Activated CD4-positive, alpha-beta memory T cell treated with anti-CD3 and anti-CD28 coated beads, Interleukin-2, amount 10 ng/mL, durations not matched to agents 7 days and 5 days (primary cell): ENCODE measurements around the gene SDF4. TPM values are rescaled to one million over a fixed set of nuclear protein-coding genes. Genes with fewer than 3 reads are reported as not detected.

Experiments
- CTCF ChIA-PET: fragments of 350-600 bp; sonication (Branson Sonifier 250); formaldehyde crosslinking; loops from one replicate; lab custom pipeline; 2021; ENCODE audit warnings: antibody characterized with exemption, inconsistent platforms; lab: Charles Lee
- POLR2A ChIA-PET: fragments of 350-600 bp; sonication (Branson Sonifier 250); formaldehyde crosslinking; loops from one replicate; lab custom pipeline; 2021; ENCODE audit warnings: antibody characterized with exemption; lab: Charles Lee
- DNase-seq: peaks from one replicate; pipeline ENCODE4 v3.0.0-alpha.2; 2020
- H3K27ac Mint-ChIP-seq: one replicate; pipeline ENCODE4 v1.8.0; 2021; ENCODE audit warnings: mild to moderate bottlenecking, mixed read lengths
- H3K27me3 Mint-ChIP-seq: one replicate; pipeline ENCODE4 v1.8.0; 2021; ENCODE audit warnings: mixed read lengths
- H3K36me3 Mint-ChIP-seq: one replicate; pipeline ENCODE4 v1.8.0; 2021; ENCODE audit warnings: low read depth, mixed read lengths
- H3K4me1 Mint-ChIP-seq: one replicate; pipeline ENCODE4 v1.8.0; 2021; ENCODE audit warnings: mixed read lengths
- H3K4me3 Mint-ChIP-seq: one replicate; pipeline ENCODE4 v1.8.0; 2021; ENCODE audit warnings: mild to moderate bottlenecking, mixed read lengths
- H3K9me3 Mint-ChIP-seq: one replicate; pipeline ENCODE4 v1.8.0; 2021; ENCODE audit warnings: mixed read lengths
- total RNA-seq, 2 experiments: library from RNA; stranded (reverse); gene quantifications; one replicate each; pipeline ENCODE4 v1.2.3, GENCODE V29; 2021

SDF4 gene
- total RNA-seq, 2 experiments from 2014 or later = 181 TPM

GRCh38 chr1:1210726-1211540 lies 20.9 kb downstream of the SDF4 start:
- Mint-ChIP-seq H3K9me3 (no peaks in the 10 kb centered on the region), H3K4me3 (peak overlapping the region; percentile 52), H3K27ac (peak overlapping the region; percentile 65), H3K4me1 (peaks cover 59% of the 10 kb centered on the region), H3K36me3 (peaks cover 30% of the 10 kb centered on the region), H3K27me3 (no peaks in the 10 kb centered on the region)
- ChIA-PET POLR2A (interaction anchor here (2.1 kb wide), 1 partner anchor 21 kb away, joined by 9 read pairs; the partner anchor contains the start of genes B3GALT6 and SDF4), CTCF (no interaction called here)
- no peak for DNase-seq

DNA sequence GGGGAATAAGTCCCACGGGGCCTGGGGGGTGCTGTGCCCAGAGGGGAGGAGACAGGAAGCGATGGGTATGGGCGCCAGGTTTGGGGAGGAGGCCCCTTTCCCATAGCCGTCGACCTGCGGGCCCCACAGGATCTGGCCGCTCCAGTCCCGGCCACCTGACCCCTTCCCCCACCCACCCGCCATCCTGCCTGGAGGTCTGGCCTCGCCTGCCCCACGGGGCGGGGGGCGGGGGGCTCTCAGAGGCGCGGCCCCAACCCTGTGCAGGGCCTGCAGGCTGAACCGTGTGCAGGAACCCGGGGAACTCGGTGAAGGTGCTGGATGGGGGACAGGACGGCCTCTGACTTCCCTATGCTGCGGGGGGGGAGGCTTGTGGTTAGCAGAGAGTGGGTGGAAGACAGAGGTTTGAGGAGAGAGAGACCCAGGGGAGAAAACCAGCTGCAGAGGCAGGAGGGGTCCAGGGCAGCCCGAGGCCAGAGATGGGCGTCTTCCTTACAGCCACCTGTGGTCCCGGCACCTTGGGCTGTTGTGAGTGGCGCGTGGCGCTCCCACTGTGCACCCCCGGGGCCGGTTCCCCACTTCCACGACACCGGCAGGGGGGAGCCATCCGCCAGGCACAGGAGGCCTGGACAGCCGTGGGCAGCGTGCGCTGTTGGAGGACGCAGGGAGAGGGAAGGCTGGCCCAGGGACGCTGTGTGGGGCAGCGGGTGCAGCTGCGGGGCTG lies 22.9 kb downstream of the SDF4 start:
- Mint-ChIP-seq H3K36me3 (peaks cover 22% of the 10 kb centered on the region), H3K27me3 (no peaks in the 10 kb centered on the region), H3K27ac (peak overlapping the region; percentile 99), H3K4me3 (peak overlapping the region; percentile 82), H3K9me3 (no peaks in the 10 kb centered on the region), H3K4me1 (peaks cover 45% of the 10 kb centered on the region)
- peak; percentile 58 for DNase-seq
- CTCF ChIA-PET = interaction anchor here (1.1 to 1.4 kb wide), 2 partner anchors 22 to 51 kb away, joined by 3 to 4 read pairs; no protein-coding TSS in a partner anchor
- POLR2A ChIA-PET = interaction anchor here (1.4 to 4.5 kb wide), 5 partner anchors 8 to 190 kb away, joined by 5 to 65 read pairs (median 9); partner anchors contain the start of genes AGRN, B3GALT6 and SDF4

GRCh38 chr1:1207571-1207892 lies 24.3 kb downstream of the SDF4 start:
- H3K27ac Mint-ChIP-seq = peak overlapping the region; percentile 99
- POLR2A ChIA-PET = interaction anchor here (0.9 to 4.5 kb wide), 5 partner anchors 10 to 188 kb away, joined by 3 to 65 read pairs (median 7); partner anchors contain the start of genes AGRN and SDF4
- CTCF ChIA-PET = interaction anchor here (1.1 to 2.8 kb wide), 3 partner anchors 23 to 85 kb away, joined by 3 to 10 read pairs (median 4); no protein-coding TSS in a partner anchor
- peaks cover 43% of the 10 kb centered on the region for H3K4me1 Mint-ChIP-seq
- H3K4me3 Mint-ChIP-seq = peak overlapping the region; percentile 82
- H3K9me3 Mint-ChIP-seq = no peaks in the 10 kb centered on the region
- no peak for DNase-seq
- H3K36me3 Mint-ChIP-seq = peaks cover 22% of the 10 kb centered on the region
- no peaks in the 10 kb centered on the region for H3K27me3 Mint-ChIP-seq

- peak overlapping the region; percentile 78 for H3K27ac Mint-ChIP-seq
- H3K36me3 Mint-ChIP-seq = peaks cover 20% of the 10 kb centered on the region
- no peaks in the 10 kb centered on the region for H3K27me3 Mint-ChIP-seq
- no peaks in the 10 kb centered on the region for H3K9me3 Mint-ChIP-seq
- ChIA-PET POLR2A (interaction anchor here (0.9 to 4.5 kb wide), 5 partner anchors 10 to 188 kb away, joined by 3 to 65 read pairs (median 7); partner anchors contain the start of genes AGRN and SDF4), CTCF (interaction anchor here (2.8 kb wide), 1 partner anchor 85 kb away, joined by 10 read pairs; no protein-coding TSS in a partner anchor)
- DNase-seq = no peak
- H3K4me1 Mint-ChIP-seq = peaks cover 40% of the 10 kb centered on the region
- H3K4me3 Mint-ChIP-seq = peak overlapping the region; percentile 78
Observed at GRCh38 chr1:1206966-1207531, 24.8 kb downstream of the SDF4 start.

DNA sequence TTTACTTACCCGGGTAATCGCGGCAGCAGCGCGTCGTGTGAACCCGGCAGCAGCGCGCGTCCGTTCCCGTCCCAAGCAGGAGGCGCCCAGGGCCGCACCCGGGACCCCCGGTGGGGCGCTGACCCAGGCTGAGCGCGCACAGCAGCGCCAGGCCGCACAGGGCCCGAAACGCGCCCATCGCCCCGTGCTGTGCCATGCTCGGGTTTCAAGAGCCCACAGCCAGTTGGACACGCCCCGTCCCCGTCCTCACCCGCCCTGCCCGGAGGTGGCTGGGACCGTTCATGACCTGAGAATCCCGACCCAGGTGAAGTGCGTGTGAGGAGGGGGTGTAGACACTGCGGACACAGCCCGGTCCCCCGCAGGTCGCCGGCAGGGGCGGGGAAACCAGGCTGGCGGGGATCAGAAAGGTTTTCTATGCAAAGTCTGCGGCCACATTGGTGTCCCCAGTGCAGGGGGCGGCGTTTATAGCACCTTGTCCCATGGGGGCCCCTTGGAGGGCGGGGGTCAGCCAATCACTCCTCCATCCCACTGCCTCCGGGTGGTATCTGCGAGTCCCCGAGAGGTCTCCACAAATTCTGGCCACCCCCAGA lies 25.3 kb downstream of the SDF4 start, which contains the start of gene TNFRSF18:
Gene TNFRSF18, minus strand, starts transcription at position 217 of the 590 bp plus-strand sequence. Its CDS starts 21 bp downstream, at position 196.
- peaks cover 39% of the 10 kb centered on the region for H3K4me1 Mint-ChIP-seq
- H3K27me3 Mint-ChIP-seq = no peaks in the 10 kb centered on the region
- CTCF ChIA-PET = interaction anchor here (2.8 kb wide), 1 partner anchor 84 kb away, joined by 10 read pairs; no protein-coding TSS in a partner anchor

DNA sequence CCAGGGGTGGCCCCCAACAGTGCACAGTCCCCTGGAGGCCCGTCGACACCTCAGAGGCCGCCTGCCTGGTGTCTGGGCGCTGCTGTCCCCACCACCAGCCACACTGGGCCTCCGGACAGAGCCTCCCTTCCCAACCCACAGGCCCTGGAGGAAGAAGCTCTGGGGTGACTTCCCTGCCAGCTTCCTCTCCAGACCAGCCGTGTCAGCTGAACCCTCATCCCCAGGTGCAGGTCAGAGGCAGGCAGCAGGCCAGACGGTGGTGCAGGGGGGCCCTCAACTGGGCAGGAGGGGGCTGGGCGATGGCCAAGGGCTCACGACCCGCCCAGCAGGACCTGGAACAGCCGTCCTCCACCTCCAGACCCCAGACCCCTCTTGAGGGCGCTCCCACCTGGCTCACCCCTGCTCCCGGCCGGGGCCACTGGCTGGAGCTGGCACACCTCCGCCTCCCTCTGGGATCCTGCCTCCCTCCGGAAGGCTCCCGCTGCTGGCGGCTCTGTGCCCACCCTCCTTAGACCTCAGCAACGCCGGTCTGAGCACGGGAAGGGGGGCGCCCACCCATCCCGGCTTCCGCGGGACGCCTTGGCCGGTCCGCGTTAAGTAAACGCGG lies 25.9 kb downstream of the SDF4 start:
- Mint-ChIP-seq H3K4me3 (peak overlapping the region; percentile 78), H3K9me3 (no peaks in the 10 kb centered on the region), H3K4me1 (peaks cover 36% of the 10 kb centered on the region), H3K27ac (peak overlapping the region; percentile 78), H3K27me3 (no peaks in the 10 kb centered on the region), H3K36me3 (peaks cover 15% of the 10 kb centered on the region)
- POLR2A ChIA-PET = interaction anchor here (1.0 to 4.5 kb wide), 5 partner anchors 11 to 84 kb away, joined by 3 to 65 read pairs (median 4); no protein-coding TSS in a partner anchor
- DNase-seq = no peak
- CTCF ChIA-PET = interaction anchor here (2.8 kb wide), 1 partner anchor 84 kb away, joined by 10 read pairs; no protein-coding TSS in a partner anchor

More for the DNA sequence above, 25.3 kb downstream of the SDF4 start, which contains the start of gene TNFRSF18:
- DNase-seq = peak; percentile 62
- Mint-ChIP-seq H3K36me3 (peaks cover 18% of the 10 kb centered on the region), H3K9me3 (no peaks in the 10 kb centered on the region), H3K27ac (peak within 1 kb of the TSS; percentile 99), H3K4me3 (peak within 1 kb of the TSS; percentile 78)
- POLR2A ChIA-PET = interaction anchor here (0.9 to 4.5 kb wide), 6 partner anchors 11 to 168 kb away, joined by 3 to 65 read pairs (median 4); no protein-coding TSS in a partner anchor

DNA sequence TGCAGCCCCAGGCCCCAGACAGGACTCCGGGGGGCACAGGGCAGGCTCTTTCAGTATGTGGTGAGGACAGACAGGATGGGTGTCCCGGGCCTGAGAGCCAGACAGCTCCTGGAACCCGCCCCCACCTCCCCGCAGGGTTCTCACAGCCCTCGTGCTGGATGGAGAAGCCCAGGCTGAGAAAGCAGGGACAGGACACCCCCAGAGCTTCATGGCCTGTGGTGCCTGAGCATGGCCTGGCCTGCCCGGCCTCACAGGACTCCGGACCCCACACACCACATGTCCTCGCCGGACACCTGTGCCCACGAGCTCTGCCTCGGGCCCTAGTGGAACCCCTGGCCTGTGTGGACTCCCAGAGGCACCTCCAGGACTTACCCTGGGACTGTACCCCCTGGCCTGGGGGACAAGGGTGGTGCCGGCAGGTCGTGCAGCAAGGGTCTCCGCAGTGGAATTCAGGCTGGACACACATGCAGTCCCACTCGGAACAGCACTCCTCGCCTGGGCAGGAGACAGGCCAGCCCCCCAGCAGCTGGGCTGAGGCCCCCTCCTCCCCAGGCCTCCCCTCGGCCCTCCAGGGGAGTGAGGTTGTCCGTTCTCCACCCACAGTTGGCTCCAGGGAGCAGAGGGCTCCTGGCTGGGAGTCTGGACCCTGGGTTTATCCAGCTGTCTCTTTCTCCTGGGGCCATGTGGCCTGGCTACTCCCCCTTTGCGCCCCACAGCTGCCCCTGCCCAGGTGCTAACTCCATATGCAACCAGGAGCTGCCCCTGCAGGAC lies 26.6 kb downstream of the SDF4 start:
- DNase-seq = no peak

GRCh38 chr1:1204425-1204920 lies 27.3 kb downstream of the SDF4 start:
- POLR2A ChIA-PET = interaction anchor here (4.5 kb wide), 1 partner anchor 13 kb away, joined by 65 read pairs; no protein-coding TSS in a partner anchor
- Mint-ChIP-seq H3K27ac (peak overlapping the region; percentile 31), H3K4me3 (peak overlapping the region; percentile 47), H3K36me3 (peaks cover 2% of the 10 kb centered on the region), H3K27me3 (no peaks in the 10 kb centered on the region), H3K4me1 (peaks cover 37% of the 10 kb centered on the region), H3K9me3 (no peaks in the 10 kb centered on the region)
- DNase-seq = no peak
- CTCF ChIA-PET = no interaction called here

More for the DNA sequence above, 26.6 kb downstream of the SDF4 start:
- CTCF ChIA-PET = interaction anchor here (2.8 kb wide), 1 partner anchor 83 kb away, joined by 10 read pairs; no protein-coding TSS in a partner anchor
- POLR2A ChIA-PET = interaction anchor here (1.0 to 4.5 kb wide), 5 partner anchors 12 to 83 kb away, joined by 3 to 65 read pairs (median 4); no protein-coding TSS in a partner anchor
- Mint-ChIP-seq H3K36me3 (peaks cover 9% of the 10 kb centered on the region), H3K27me3 (no peaks in the 10 kb centered on the region), H3K9me3 (no peaks in the 10 kb centered on the region), H3K4me3 (peak overlapping the region; percentile 70), H3K4me1 (peaks cover 37% of the 10 kb centered on the region), H3K27ac (peak overlapping the region; percentile 56)

GRCh38 chr1:1203561-1204424 lies 28.0 kb downstream of the SDF4 start:
- H3K4me3 Mint-ChIP-seq = no peak overlapping the region
- no peaks in the 10 kb centered on the region for H3K9me3 Mint-ChIP-seq
- no peaks in the 10 kb centered on the region for H3K36me3 Mint-ChIP-seq
- DNase-seq = no peak
- POLR2A ChIA-PET = no interaction called here
- H3K27me3 Mint-ChIP-seq = no peaks in the 10 kb centered on the region
- H3K27ac Mint-ChIP-seq = no peak overlapping the region
- CTCF ChIA-PET = no interaction called here
- H3K4me1 Mint-ChIP-seq = peaks cover 32% of the 10 kb centered on the region

DNA sequence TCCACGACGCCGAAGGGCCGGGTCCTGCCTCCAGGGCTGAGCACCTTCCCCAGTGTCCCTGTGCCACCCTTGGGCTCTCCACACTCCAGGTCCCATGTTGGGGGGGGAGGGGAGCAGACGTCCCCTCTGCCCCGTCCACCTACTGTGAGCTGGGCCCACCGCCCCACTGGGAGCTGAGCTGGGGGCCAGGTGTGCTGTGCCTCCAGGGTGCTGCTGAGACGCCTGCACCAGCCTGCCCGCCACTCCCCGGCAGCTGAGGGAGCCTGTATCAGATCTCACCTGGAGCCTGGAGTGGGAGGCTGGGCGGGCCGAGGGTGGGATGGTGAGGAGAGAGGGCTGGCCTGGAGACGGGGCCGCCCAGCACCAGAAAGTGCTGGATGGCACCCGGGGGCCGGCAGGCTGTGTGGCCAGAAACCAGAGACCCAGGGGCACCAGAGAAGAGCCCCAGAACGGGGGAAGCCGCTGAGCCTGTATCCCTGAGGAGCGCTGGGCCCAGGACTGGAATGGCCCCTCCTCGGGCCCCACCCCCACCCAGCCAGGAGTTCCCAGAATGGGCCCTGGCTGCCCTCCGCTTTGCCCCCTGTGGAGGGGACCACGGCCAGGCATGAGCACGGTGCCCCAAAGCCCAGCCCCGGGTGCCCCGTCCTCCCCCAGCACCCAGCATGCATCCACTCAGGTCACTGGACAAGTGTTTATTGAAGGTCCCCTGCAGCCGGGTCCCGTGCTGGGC lies 28.8 kb downstream of the SDF4 start:
- Mint-ChIP-seq H3K36me3 (no peaks in the 10 kb centered on the region), H3K4me1 (peaks cover 26% of the 10 kb centered on the region), H3K9me3 (no peaks in the 10 kb centered on the region), H3K27ac (no peak overlapping the region), H3K27me3 (no peaks in the 10 kb centered on the region), H3K4me3 (no peak overlapping the region)
- ChIA-PET POLR2A (no interaction called here), CTCF (no interaction called here)
- no peak for DNase-seq
